ENCODE results near the gene ZNF473. TPM values are rescaled to one million over a fixed set of nuclear protein-coding genes. Genes with fewer than 3 reads are reported as not detected.

The ZNF473 gene
- total and polyA plus RNA-seq, 12 donors = 1.5 to 4.2 (median 3.1) TPM

Other genes with a start within 250 kb of the ZNF473 start
- gene FUZ, start 212.7 kb upstream of the ZNF473 start, total RNA-seq = 10 to 100 TPM; 11.4 to 20.8 (median 14.4) TPM
- gene FUZ, start 212.7 kb upstream of the ZNF473 start, polyA plus RNA-seq = 10 to 100 TPM; 16.4 to 24.1 TPM
- gene MED25, start 207.7 kb upstream of the ZNF473 start, total RNA-seq = 100 to 1,000 TPM in 1 of 10 donors, 10 to 100 TPM in 9; 39.7 to 110 (median 54.9) TPM
- 100 to 1,000 TPM in 1 of 2 donors, 10 to 100 TPM in 1; 39.5 to 149 TPM for gene MED25, start 207.7 kb upstream of the ZNF473 start, polyA plus RNA-seq
- gene PTOV1, start 174.8 kb upstream of the ZNF473 start, total RNA-seq = 100 to 1,000 TPM in 3 of 10 donors, 10 to 100 TPM in 7; 67.8 to 137 (median 90.0) TPM
- 100 to 1,000 TPM; 107 to 220 TPM for gene PTOV1, start 174.8 kb upstream of the ZNF473 start, polyA plus RNA-seq
- gene PNKP, start 158.4 kb upstream of the ZNF473 start, total RNA-seq = 10 to 100 TPM; 24.0 to 43.9 (median 34.6) TPM
- gene PNKP, start 158.4 kb upstream of the ZNF473 start, polyA plus RNA-seq = 10 to 100 TPM; 31.8 to 91.7 TPM
- gene AKT1S1, start 148.7 kb upstream of the ZNF473 start, total RNA-seq = 10 to 100 TPM; 26.0 to 51.9 (median 32.4) TPM
- gene AKT1S1, start 148.7 kb upstream of the ZNF473 start, polyA plus RNA-seq = 10 to 100 TPM; 42.6 to 48.1 TPM
- 10 to 100 TPM; 40.6 to 57.9 (median 50.6) TPM for gene TBC1D17, start 148.3 kb upstream of the ZNF473 start, total RNA-seq
- gene TBC1D17, start 148.3 kb upstream of the ZNF473 start, polyA plus RNA-seq = 10 to 100 TPM; 30.4 to 41.7 TPM
- 10 to 100 TPM in 1 of 10 donors, under 1 TPM in 7, not detected in 2; 0.26 to 26.9 (median 0.60) TPM for gene IL4I1, start 129.1 kb upstream of the ZNF473 start, total RNA-seq
- under 1 TPM in 1 of 2 donors, not detected in 1; 0.33 TPM for gene IL4I1, start 129.1 kb upstream of the ZNF473 start, polyA plus RNA-seq
- gene ATF5, start 96.8 kb upstream of the ZNF473 start, total RNA-seq = 10 to 100 TPM in 3 of 10 donors, 1 to 10 TPM in 7; 6.4 to 33.8 (median 9.7) TPM
- gene ATF5, start 96.8 kb upstream of the ZNF473 start, polyA plus RNA-seq = 10 to 100 TPM; 14.1 to 22.0 TPM
- gene NUP62, start 96.5 kb upstream of the ZNF473 start, total RNA-seq = 10 to 100 TPM; 23.1 to 48.1 (median 32.7) TPM
- 10 to 100 TPM; 13.2 to 19.7 TPM for gene NUP62, start 96.5 kb upstream of the ZNF473 start, polyA plus RNA-seq
- gene SIGLEC11, start 64.8 kb upstream of the ZNF473 start, total RNA-seq = 1 to 10 TPM in 1 of 10 donors, under 1 TPM in 8, not detected in 1; 0.11 to 1.1 (median 0.42) TPM
- 1 to 10 TPM in 1 of 2 donors, under 1 TPM in 1; 0.20 to 1.7 TPM for gene SIGLEC11, start 64.8 kb upstream of the ZNF473 start, polyA plus RNA-seq
- 10 to 100 TPM; 15.1 to 34.9 (median 24.8) TPM for gene VRK3, start 633 bp upstream of the ZNF473 start, total RNA-seq
- gene VRK3, start 633 bp upstream of the ZNF473 start, polyA plus RNA-seq = 10 to 100 TPM; 16.3 to 23.0 TPM
- not detected for gene IZUMO2, start 137.3 kb downstream of the ZNF473 start, total RNA-seq
- not detected for gene IZUMO2, start 137.3 kb downstream of the ZNF473 start, polyA plus RNA-seq
- gene MYH14, start 177.6 kb downstream of the ZNF473 start, total RNA-seq = 100 to 1,000 TPM in 5 of 10 donors, 10 to 100 TPM in 5; 82.2 to 124 (median 102) TPM
- gene MYH14, start 177.6 kb downstream of the ZNF473 start, polyA plus RNA-seq = 100 to 1,000 TPM in 1 of 2 donors, 10 to 100 TPM in 1; 29.3 to 149 TPM

Measured in heart right ventricle (tissue), 12 donors.